CD4-positive, alpha-beta T cell treated with Interleukin-12 subunit alpha and Interleukin-12 subunit beta, for 1 hour (primary cell): Measurements from ENCODE around the gene TECPR1.

Experiments
- DNase-seq: peaks from one replicate; pipeline ENCODE4 v3.0.0-alpha.2; 2020

TECPR1 gene

GRCh38 chr7:98210513-98211220 lies 41.4 kb downstream of the TECPR1 start:
- DNase-seq, result no peak

DNA sequence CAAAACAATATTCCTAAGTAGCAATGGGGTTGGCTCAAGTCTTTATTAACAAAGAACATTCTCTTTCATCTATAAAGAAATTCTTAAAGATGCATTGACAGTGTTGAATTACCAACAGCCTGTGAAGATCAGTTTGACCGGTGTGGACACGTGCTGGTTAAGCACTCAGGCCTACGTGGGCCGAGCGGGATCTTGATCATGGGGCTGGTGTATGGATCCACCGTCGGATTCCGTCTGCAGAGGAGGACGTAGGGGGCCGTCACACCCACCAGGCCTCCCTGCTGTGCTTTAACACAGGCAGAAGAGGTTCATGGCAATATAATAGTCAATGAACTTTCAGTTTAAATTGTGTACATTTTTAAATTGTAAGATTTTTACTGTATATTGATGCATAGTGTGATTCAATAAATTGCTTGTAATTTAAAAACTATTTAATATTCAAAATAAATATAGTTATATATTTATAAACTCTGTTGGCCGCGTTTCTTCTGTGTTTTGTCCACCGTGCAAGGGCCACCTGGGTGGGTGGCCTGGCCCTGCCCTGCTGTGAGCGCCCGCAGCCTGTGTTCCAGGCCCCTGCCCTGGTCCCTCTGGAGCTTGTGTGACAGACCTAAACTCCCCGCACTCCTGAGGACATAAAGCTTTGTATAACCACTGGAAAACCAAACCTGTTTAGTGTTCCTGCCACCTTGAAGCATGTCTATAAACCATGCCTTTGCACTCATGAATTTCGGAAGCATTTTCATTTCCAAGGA lies 42.7 kb downstream of the TECPR1 start:
- no peak for DNase-seq

DNA sequence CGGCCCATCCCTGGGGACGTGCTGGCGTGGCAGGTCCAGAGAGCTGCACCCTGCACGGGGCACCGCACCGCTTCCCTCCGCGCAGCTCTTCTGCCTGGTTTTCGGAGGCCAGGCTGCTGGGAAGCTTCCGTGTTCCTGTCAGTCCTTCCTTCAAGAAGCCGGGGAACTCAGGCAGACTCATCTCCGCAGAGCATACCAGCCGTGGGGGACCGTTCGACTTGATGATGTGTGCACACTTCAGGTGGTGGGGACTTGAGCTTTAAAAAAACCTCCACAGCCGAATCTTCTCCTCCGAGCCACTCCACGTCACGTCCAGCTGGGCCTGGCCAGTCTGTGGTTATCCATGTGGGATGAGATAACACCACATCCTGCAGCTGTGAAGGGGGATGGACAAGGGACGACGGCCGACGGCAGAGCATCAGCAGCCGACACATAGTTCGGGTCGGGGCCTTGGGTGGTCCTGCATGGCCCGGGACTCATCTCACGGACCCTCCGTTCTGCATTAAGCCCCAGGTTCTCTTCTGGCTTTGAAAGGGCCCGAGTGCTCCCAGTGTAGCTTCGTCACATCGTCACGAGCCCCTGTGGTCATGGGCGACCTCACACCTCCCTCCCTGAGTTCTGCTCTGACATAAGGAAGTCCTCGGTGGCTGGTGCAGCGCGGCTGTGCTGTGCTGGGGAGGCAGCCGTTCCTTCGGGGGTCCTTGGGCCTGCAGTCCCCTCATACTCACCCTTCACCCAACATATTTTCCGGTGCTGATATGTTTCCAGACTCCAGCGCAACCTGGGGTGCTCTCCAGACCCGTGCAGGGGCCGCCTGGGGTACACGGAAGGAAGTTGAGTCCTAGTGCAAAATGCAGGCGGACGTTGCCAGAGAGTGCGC lies 45.3 kb downstream of the TECPR1 start:
- DNase-seq, result no peak

DNA sequence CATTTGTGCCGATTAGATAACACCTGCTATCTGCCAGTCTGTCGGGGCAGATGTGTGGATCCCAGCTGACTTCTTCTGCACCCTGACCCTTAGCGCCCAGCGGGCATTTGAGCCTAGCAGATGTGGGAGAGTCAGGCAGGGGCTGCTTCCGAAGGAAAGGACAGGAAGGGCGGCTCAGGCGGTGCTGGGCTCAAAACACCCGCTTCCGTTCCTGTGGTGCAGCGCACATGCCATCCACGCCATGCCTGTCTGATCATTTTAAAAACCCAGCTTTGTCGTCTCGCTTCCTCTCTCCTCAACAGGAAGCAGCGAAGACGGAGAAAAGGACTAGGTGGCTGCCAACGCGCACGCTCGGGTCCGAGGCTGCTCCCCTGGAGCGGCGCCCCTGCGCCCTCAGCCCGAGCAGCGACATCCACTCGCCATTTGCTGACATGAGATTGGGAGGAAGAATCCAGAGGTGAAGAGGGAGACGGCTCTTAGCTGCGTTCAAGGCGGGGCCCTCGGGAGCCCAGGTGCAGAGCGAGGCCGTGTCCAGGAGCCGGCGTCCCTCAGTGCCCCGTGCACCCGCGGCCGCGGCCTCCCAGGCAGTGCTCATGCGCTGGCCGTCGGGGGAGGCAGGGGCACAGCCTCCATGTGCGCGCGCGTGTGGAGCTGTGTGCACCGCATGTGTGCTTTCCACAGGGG lies 46.7 kb downstream of the TECPR1 start:
- no peak for DNase-seq

- no peak for DNase-seq
Measured at GRCh38 chr7:98204670-98205069, 47.4 kb downstream of the TECPR1 start.

- DNase-seq, result no peak
Measured at GRCh38 chr7:98203964-98204605, 47.9 kb downstream of the TECPR1 start.

DNA sequence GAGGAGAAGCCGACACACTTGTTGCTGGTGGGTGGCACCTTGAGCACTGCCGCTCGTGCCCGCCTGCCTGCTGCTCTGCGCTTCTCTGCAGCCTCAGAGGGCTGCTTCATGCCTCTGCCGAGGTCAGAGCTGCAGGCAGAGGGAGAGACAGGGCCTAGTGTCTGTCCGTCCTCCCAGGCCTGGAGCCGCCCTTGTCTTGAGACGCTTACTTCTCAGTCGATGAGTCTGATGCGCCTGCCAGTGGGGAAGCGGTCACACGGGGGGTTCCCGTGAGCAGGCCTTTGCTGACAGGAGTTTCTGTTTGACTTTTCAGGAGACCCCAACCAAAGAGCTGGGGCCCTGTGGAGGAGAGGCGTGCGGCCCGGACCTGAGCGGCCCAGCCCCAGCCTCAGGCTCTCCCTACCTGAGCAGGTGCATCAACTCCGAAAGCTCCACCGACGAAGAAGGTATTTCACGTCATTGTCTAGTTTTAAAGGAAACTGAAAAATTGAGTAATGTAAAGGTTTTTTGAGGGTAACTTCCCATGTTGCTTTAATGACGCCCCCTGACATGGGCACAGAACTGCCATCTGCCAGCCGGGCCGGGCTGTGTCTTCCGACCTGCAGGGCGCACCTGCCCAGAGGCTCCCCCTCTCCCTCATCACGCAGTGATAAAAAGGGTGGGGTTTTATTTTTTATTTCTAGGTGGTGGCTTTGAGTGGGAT lies 48.6 kb downstream of the TECPR1 start:
- DNase-seq, result no peak

DNA sequence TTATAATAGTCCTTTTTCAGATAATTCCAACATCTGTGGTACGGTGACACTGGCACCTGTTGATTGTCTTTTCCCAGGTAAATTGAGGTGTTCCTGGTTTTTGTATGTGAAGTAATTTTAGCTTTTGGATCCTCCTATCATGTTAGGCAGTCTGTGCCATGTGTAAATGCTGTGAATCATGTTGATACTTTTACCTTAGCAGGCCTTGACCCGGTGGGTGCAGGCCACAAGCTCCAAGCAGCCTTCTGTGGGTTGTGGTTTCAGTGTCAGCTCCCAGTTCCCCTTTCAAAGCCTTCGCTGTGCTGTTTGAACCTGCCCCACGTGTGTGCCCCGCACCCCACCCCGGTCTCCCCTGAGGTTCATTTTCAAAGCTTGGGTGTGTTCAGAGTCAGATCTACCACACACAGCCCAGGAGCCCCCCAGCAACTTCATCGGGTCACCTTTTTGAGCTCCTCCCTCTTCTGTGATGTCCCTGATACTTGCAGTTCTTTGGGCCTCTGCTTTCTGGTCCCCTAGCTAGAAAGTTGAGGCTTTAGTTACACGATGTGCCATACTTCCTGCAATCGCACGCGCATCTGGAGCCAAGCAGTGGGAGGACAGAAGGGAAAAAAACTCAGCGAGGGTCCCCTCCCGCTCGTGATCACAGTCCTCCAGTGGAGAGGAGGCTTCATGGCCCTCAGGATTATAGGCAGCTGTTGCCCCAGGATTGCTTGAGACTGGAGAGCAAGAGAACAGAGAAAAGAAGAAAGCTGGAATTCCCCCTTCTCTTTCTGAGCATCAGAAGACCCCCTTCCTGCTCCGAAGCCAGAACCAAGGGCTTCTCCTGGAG lies 49.5 kb downstream of the TECPR1 start:
- peak; percentile 69 for DNase-seq

GRCh38 chr7:98200364-98200763 lies 51.7 kb downstream of the TECPR1 start:
- DNase-seq, result no peak

- no peak for DNase-seq
Measured at GRCh38 chr7:98199131-98199530, 52.9 kb downstream of the TECPR1 start.

GRCh38 chr7:98196706-98197605 lies 55.1 kb downstream of the TECPR1 start:
- DNase-seq, result no peak

DNA sequence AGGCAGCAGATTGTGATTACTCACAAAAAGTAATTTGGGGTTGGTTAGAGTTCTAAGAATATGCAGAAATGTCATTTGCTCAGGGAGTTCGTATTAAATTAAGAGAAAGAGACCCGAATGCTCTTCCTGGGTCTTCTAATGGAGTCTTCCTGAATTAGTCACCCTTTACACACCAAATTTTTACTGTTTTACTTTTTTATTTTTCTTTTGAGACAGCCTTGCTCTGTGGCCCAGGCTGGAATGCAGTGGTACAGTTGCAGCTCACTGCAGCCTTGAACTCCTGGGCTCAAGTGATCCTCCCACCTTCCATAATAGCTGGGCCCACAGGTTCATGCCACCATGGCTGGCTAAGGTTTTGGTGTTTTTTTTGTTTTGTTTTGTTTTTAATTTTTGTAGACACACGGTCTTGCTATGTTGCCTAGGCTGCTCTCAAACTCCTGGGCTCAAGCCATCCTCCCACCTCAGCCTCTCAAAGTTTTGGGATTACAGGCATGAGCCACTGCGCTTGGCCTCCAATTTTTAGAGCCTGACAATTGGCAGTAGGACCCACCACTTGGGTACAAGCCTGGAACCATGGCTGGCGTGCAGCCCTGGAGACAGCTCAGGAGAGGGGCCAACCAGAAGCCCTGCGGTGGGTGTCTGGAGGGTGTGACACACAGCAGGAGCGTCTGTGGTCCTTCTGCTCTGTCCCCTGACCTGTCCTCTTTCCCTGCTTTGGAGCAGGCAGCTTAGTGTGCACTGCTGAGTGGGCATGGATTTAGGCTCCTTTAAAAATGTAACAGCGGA lies 57.2 kb downstream of the TECPR1 start:
- no peak for DNase-seq

GRCh38 chr7:98194186-98194585 lies 57.8 kb downstream of the TECPR1 start:
- no peak for DNase-seq

DNA sequence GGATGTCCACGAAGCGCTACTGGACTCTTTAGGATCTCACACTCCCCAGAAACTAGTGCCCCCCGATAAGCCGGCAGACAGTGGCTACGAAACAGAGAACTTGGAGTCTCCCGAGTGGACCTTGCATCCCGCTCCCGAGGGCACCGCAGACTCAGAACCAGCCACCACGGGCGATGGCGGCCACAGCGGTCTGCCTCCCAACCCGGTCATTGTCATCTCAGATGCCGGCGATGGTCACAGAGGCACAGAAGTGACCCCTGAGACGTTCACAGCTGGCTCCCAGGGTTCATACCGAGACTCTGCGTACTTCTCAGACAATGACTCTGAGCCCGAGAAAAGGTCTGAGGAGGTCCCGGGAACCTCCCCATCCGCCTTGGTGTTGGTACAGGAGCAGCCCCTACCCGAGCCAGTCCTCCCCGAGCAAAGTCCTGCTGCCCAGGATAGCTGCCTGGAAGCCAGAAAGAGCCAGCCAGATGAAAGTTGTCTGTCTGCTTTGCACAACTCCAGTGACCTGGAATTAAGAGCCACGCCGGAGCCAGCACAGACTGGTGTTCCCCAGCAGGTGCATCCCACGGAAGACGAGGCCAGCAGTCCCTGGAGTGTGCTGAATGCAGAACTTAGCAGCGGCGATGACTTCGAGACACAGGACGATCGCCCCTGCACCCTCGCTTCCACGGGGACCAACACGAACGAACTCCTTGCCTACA lies 58.4 kb downstream of the TECPR1 start:
- DNase-seq, result no peak

GRCh38 chr7:98192781-98193457 lies 59.1 kb downstream of the TECPR1 start:
- DNase-seq, result no peak

DNA sequence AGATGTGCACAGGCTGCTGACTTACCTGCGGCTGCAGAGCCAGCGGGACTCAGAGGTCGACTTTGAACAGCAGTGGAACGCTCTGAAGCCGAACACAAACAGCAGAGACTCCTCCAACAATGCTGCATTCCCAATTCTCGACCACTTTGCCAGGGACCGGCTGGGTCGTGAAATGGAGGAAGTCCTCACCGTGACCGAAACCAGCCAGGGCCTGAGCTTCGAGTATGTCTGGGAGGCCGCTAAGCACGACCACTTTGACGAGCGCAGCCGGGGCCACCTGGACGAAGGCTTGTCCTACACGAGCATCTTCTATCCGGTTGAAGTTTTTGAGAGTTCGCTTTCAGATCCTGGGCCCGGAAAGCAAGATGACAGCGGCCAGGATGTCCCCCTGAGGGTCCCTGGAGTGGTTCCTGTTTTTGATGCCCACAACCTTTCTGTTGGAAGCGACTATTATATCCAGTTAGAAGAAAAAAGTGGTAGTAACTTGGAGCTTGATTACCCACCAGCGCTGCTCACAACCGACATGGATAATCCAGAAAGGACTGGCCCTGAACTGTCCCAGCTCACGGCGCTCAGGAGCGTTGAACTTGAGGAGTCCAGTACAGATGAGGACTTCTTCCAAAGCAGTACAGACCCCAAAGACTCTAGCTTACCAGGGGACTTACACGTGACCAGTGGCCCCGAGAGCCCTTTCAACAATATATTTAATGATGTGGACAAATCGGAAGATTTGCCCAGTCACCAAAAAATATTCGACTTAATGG lies 60.2 kb downstream of the TECPR1 start:
- no peak for DNase-seq

GRCh38 chr7:98189559-98189958 lies 62.5 kb downstream of the TECPR1 start:
- DNase-seq, result no peak
